ENCODE data around the gene TSPAN2. TPM values are rescaled to one million over a fixed set of nuclear protein-coding genes. Genes with fewer than 3 reads are reported as not detected.

Gene TSPAN2
- total RNA-seq, 1 experiment from 2014 or later = 26.5 TPM

GRCh38 chr1:115135681-115136080, 46.4 kb upstream of the TSPAN2 start:
- TF ChIP-seq EZH2 (IDR thresholded peaks at IDR 0.05; ENCODE audit: low read depth) (no peak), CTCF (conservative IDR thresholded peaks at IDR 0.05) (no peak)
- Histone ChIP-seq H3F3A (ENCODE audit: insufficient read depth, low read depth) (peaks cover 15% of the 10 kb centered on the region), H3K27me3 (ENCODE audit: insufficient read depth, low read depth) (no peaks in the 10 kb centered on the region), H3K9me3 (ENCODE audit: insufficient read depth, low read depth) (peaks cover 4% of the 10 kb centered on the region; the same call in 1 of the 2 replicates), H4K20me1 (ENCODE audit: insufficient read depth) (no peaks in the 10 kb centered on the region), H2AFZ (no peak overlapping the region), H3K4me2 (peak overlapping the region; percentile 9; the same call in 1 of the 2 replicates), H3K4me1 (replicated peaks; ENCODE audit: insufficient read depth) (peaks cover 46% of the 10 kb centered on the region), H3K4me3 (no peak overlapping the region), H3K9me2 (ENCODE audit: insufficient read depth) (no peaks in the 10 kb centered on the region), H3K79me2 (ENCODE audit: low read depth) (no peaks in the 10 kb centered on the region), H3K27ac (peak overlapping the region; percentile 52), H3K36me3 (ENCODE audit: low read depth) (no peaks in the 10 kb centered on the region)
- ChIA-PET CTCF (no interaction called here), POLR2A (ENCODE audit: unreplicated experiment) (interaction anchor here (0.5 to 0.7 kb wide), 3 partner anchors 75 to 116 kb away, joined by 3 to 5 read pairs (median 4); no protein-coding TSS in a partner anchor)
- DNase-seq = no peak
- intact Hi-C loops (cut with micrococcal nuclease; ENCODE audit: unreplicated experiment) = loop anchor here (1.0 to 5.0 kb wide), 6 partner anchors 21 to 637 kb away; no protein-coding TSS in a partner anchor
- BruUV-seq (replicated peaks) = TSS peak; percentile 87

GRCh38 chr1:115134850-115135480, 45.7 kb upstream of the TSPAN2 start:
- Histone ChIP-seq H3K27ac (peak overlapping the region; percentile 52), H2AFZ (no peak overlapping the region), H3F3A (ENCODE audit: insufficient read depth, low read depth) (peaks cover 15% of the 10 kb centered on the region), H4K20me1 (ENCODE audit: insufficient read depth) (no peaks in the 10 kb centered on the region), H3K27me3 (ENCODE audit: insufficient read depth, low read depth) (no peaks in the 10 kb centered on the region), H3K4me2 (peak overlapping the region; percentile 17), H3K9me3 (ENCODE audit: insufficient read depth, low read depth) (peaks cover 4% of the 10 kb centered on the region; the same call in 1 of the 2 replicates), H3K9me2 (ENCODE audit: insufficient read depth) (no peaks in the 10 kb centered on the region), H3K4me1 (replicated peaks; ENCODE audit: insufficient read depth) (peaks cover 46% of the 10 kb centered on the region), H3K4me3 (no peak overlapping the region), H3K36me3 (ENCODE audit: low read depth) (no peaks in the 10 kb centered on the region), H3K79me2 (ENCODE audit: low read depth) (no peaks in the 10 kb centered on the region)
- TSS peak; percentile 89 for BruUV-seq (replicated peaks)
- TF ChIP-seq EZH2 (IDR thresholded peaks at IDR 0.05; ENCODE audit: low read depth) (no peak), CTCF (conservative IDR thresholded peaks at IDR 0.05) (no peak)
- ChIA-PET CTCF (no interaction called here), POLR2A (ENCODE audit: unreplicated experiment) (interaction anchor here (0.7 kb wide), 2 partner anchors 75 to 117 kb away, joined by 4 to 5 read pairs; no protein-coding TSS in a partner anchor)
- DNase-seq = peak; percentile 63 to 90
- intact Hi-C loops (cut with micrococcal nuclease; ENCODE audit: unreplicated experiment) = loop anchor here (1.0 to 5.0 kb wide), 6 partner anchors 21 to 637 kb away; no protein-coding TSS in a partner anchor

GRCh38 chr1:115134231-115134630, 44.9 kb upstream of the TSPAN2 start:
- CTCF ChIA-PET = no interaction called here
- Histone ChIP-seq H3K36me3 (ENCODE audit: low read depth) (no peaks in the 10 kb centered on the region), H2AFZ (no peak overlapping the region)

More at GRCh38 chr1:115134231-115134630, 44.9 kb upstream of the TSPAN2 start:
- Histone ChIP-seq H3K79me2 (ENCODE audit: low read depth) (no peaks in the 10 kb centered on the region), H3K4me3 (no peak overlapping the region), H3K9me3 (ENCODE audit: insufficient read depth, low read depth) (peaks cover 4% of the 10 kb centered on the region; the same call in 1 of the 2 replicates), H3F3A (ENCODE audit: insufficient read depth, low read depth) (peaks cover 15% of the 10 kb centered on the region), H3K4me2 (no peak overlapping the region), H3K4me1 (replicated peaks; ENCODE audit: insufficient read depth) (peaks cover 41% of the 10 kb centered on the region), H3K9me2 (ENCODE audit: insufficient read depth) (no peaks in the 10 kb centered on the region), H4K20me1 (ENCODE audit: insufficient read depth) (no peaks in the 10 kb centered on the region), H3K27ac (peak overlapping the region; percentile 52), H3K27me3 (ENCODE audit: insufficient read depth, low read depth) (no peaks in the 10 kb centered on the region)
- POLR2A ChIA-PET (ENCODE audit: unreplicated experiment) = interaction anchor here (0.6 kb wide), 1 partner anchor 56 kb away, joined by 14 read pairs; no protein-coding TSS in a partner anchor
- intact Hi-C loops (cut with micrococcal nuclease; ENCODE audit: unreplicated experiment) = no loop called here
- no peak for DNase-seq
- TF ChIP-seq EZH2 (IDR thresholded peaks at IDR 0.05; ENCODE audit: low read depth) = no peak
- TF ChIP-seq CTCF (conservative IDR thresholded peaks at IDR 0.05) = no peak
- no TSS peak for BruUV-seq (replicated peaks)

Measured in PC-9 (cell line).